Measurements from ENCODE around the gene SLC12A9.

SLC12A9 gene

DNA sequence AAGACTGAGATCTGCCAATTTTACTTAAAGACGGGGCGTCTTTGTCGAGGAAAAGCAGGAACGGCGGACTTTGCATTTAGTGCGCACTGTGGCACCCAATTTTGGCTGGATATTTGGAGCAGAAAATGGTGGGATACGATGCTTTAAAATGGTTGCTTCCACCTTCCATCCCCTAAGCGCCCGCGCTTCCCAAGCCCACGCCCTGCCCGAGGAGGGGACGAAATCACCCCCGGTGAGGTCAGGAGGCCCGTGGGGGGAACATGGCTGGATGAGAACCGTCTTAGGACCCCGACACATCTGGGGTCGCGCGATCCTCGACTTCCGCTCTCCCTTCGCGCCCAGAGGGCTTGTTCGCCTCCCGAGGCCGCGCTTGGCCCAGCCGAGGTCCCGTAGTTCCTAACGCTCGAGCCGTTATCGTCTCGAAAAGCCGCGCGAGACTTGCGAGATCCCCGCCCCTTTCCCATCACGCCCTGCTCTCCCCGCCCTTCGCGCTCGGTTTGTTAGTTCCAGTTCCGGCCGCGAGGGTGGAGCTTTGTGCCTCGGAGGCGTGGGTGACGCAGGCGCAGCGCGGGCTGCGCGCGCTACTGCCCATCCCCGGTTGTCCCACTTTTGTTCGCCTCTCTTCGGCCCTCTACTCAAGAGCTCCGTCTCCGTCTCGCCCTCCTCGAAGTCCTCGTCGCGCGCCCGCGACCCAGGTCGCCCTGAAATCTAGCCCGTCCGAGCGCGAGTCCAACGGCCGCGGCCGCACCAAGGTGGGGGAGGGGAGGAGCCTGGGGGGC is 22.3 kb downstream of the SLC12A9 start, which contains the start of gene SRRT (continued):
- TF ChIP-seq, protein P1, sequence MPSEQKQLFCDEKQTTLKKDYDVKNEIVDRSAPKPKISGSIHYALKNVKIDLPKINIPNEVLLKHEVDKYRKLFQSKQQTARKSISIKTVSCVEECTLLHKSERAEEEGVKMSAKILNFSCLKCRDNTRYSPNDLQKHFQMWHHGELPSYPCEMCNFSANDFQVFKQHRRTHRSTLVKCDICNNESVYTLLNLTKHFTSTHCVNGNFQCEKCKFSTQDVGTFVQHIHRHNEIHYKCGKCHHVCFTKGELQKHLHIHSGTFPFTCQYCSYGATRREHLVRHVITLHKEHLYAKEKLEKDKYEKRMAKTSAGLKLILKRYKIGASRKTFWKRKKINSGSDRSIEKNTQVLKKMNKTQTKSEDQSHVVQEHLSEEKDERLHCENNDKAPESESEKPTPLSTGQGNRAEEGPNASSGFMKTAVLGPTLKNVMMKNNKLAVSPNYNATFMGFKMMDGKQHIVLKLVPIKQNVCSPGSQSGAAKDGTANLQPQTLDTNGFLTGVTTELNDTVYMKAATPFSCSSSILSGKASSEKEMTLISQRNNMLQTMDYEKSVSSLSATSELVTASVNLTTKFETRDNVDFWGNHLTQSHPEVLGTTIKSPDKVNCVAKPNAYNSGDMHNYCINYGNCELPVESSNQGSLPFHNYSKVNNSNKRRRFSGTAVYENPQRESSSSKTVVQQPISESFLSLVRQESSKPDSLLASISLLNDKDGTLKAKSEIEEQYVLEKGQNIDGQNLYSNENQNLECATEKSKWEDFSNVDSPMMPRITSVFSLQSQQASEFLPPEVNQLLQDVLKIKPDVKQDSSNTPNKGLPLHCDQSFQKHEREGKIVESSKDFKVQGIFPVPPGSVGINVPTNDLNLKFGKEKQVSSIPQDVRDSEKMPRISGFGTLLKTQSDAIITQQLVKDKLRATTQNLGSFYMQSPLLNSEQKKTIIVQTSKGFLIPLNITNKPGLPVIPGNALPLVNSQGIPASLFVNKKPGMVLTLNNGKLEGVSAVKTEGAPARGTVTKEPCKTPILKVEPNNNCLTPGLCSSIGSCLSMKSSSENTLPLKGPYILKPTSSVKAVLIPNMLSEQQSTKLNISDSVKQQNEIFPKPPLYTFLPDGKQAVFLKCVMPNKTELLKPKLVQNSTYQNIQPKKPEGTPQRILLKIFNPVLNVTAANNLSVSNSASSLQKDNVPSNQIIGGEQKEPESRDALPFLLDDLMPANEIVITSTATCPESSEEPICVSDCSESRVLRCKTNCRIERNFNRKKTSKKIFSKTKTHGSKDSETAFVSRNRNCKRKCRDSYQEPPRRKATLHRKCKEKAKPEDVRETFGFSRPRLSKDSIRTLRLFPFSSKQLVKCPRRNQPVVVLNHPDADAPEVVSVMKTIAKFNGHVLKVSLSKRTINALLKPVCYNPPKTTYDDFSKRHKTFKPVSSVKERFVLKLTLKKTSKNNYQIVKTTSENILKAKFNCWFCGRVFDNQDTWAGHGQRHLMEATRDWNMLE (tag by site-specific recombination; conservative IDR thresholded peaks at IDR 0.05; ENCODE audit: low read depth): peak; percentile 64; the same call in 1 of the 2 replicates
- TF ChIP-seq KLF9 (tag by site-specific recombination; IDR thresholded peaks at IDR 0.05; ENCODE audit: low read depth): peak; percentile 85
- no peak for TF ChIP-seq HOXC10 (CRISPR knock-in tag; IDR thresholded peaks at IDR 0.05)
- peak; percentile 69; the same call in 1 of the 2 replicates for TF ChIP-seq ZFP37 (tag by site-specific recombination; IDR thresholded peaks at IDR 0.05)
- TF ChIP-seq ZNF530 (tag by site-specific recombination; IDR thresholded peaks at IDR 0.05; ENCODE audit: low read depth): no peak
- 0 out of 2 replicates have a peak, but pooled peaks have one; percentile 24 for TF ChIP-seq BCL11B (tag by site-specific recombination; IDR thresholded peaks at IDR 0.05; ENCODE audit: low read depth)
- no peak for TF ChIP-seq ZNF239 (tag by site-specific recombination; IDR thresholded peaks at IDR 0.05)
- no peak for TF ChIP-seq ZNF48 (tag by site-specific recombination; IDR thresholded peaks at IDR 0.05)
- peak; percentile 57; the same call in 1 of the 2 replicates for TF ChIP-seq IKZF3 (tag by site-specific recombination; IDR thresholded peaks at IDR 0.05)
- TF ChIP-seq ZNF513 (tag by site-specific recombination; IDR thresholded peaks at IDR 0.05): 0 out of 2 replicates have a peak, but pooled peaks have one; percentile 12
- TF ChIP-seq GLIS1 (tag by site-specific recombination; IDR thresholded peaks at IDR 0.05): peak; percentile 32
- TF ChIP-seq MZF1 (tag by site-specific recombination; IDR thresholded peaks at IDR 0.05; ENCODE audit: borderline replicate concordance): 0 out of 2 replicates have a peak, but pooled peaks have one; percentile 33
- TF ChIP-seq ZNF202 (tag by site-specific recombination; IDR thresholded peaks at IDR 0.05; ENCODE audit: borderline replicate concordance): no peak
- no peak for TF ChIP-seq HOXD13 (CRISPR knock-in tag; IDR thresholded peaks at IDR 0.05; ENCODE audit: borderline replicate concordance)
- no peak for TF ChIP-seq GLI2 (tag by site-specific recombination; IDR thresholded peaks at IDR 0.05; ENCODE audit: borderline replicate concordance, low read depth)
- TF ChIP-seq ZNF398 (tag by site-specific recombination; IDR thresholded peaks at IDR 0.05): peak; percentile 6; the same call in 1 of the 2 replicates
- TF ChIP-seq ELK4 (IDR thresholded peaks at IDR 0.05; ENCODE audit: borderline replicate concordance, low read depth, low read length): no peak
- no peak for TF ChIP-seq ZNF510 (tag by site-specific recombination; IDR thresholded peaks at IDR 0.05; ENCODE audit: insufficient replicate concordance)
- TF ChIP-seq, protein P2, sequence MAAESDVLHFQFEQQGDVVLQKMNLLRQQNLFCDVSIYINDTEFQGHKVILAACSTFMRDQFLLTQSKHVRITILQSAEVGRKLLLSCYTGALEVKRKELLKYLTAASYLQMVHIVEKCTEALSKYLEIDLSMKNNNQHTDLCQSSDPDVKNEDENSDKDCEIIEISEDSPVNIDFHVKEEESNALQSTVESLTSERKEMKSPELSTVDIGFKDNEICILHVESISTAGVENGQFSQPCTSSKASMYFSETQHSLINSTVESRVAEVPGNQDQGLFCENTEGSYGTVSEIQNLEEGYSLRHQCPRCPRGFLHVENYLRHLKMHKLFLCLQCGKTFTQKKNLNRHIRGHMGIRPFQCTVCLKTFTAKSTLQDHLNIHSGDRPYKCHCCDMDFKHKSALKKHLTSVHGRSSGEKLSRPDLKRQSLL (tag by site-specific recombination; IDR thresholded peaks at IDR 0.05): peak; percentile 86
- TF ChIP-seq, protein P3, sequence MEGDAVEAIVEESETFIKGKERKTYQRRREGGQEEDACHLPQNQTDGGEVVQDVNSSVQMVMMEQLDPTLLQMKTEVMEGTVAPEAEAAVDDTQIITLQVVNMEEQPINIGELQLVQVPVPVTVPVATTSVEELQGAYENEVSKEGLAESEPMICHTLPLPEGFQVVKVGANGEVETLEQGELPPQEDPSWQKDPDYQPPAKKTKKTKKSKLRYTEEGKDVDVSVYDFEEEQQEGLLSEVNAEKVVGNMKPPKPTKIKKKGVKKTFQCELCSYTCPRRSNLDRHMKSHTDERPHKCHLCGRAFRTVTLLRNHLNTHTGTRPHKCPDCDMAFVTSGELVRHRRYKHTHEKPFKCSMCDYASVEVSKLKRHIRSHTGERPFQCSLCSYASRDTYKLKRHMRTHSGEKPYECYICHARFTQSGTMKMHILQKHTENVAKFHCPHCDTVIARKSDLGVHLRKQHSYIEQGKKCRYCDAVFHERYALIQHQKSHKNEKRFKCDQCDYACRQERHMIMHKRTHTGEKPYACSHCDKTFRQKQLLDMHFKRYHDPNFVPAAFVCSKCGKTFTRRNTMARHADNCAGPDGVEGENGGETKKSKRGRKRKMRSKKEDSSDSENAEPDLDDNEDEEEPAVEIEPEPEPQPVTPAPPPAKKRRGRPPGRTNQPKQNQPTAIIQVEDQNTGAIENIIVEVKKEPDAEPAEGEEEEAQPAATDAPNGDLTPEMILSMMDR (tag by site-specific recombination; IDR thresholded peaks at IDR 0.05): peak; percentile 78
- peak; percentile 88; the same call in 1 of the 2 replicates for TF ChIP-seq ZNF2 (tag by site-specific recombination; IDR thresholded peaks at IDR 0.05)
- no peak for TF ChIP-seq ZNF133 (tag by site-specific recombination; IDR thresholded peaks at IDR 0.05)
- peak; percentile 86 for TF ChIP-seq KLF16 (tag by site-specific recombination; IDR thresholded peaks at IDR 0.05)
- TF ChIP-seq ZNF335 (tag by site-specific recombination; conservative IDR thresholded peaks at IDR 0.05): peak; percentile 84
- TF ChIP-seq ZNF324 (tag by site-specific recombination; IDR thresholded peaks at IDR 0.05): peak; percentile 57; the same call in 1 of the 2 replicates
- TF ChIP-seq ZNF785 (tag by site-specific recombination; IDR thresholded peaks at IDR 0.05): no peak
- TF ChIP-seq ZNF112 (tag by site-specific recombination; IDR thresholded peaks at IDR 0.05): no peak
